ENCODE data around the gene ZNF772. TPM values are rescaled to one million over a fixed set of nuclear protein-coding genes. Genes with fewer than 3 reads are reported as not detected.
"Not testable (repeated sequence)": the region's sequence is repeated elsewhere in the genome, so short reads cannot be mapped to it uniquely, and the experiment has no call there.

ZNF772 gene
- total RNA-seq, 1 experiment from 2014 or later = 1.2 TPM

DNA sequence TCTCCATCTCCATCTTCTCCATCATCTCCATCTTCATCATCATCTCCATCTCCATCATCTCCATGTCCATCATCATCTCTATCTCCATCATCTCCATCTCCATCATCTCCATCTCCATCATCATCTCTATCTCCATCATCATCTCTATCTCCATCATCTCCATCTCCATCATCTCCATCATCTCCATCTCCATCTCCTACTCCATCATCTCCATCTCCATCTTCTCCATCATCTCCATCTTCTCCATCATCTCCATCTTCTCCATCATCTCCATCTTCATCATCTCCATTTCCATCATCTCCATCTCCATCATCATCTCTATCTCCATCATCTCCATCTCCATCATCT lies 21.9 kb upstream of the ZNF772 start:
- ChIA-PET POLR2A (interaction anchor here (0.6 to 1.0 kb wide), 2 partner anchors 12 to 513 kb away, joined by 3 to 11 read pairs; partner anchors contain the start of gene ZNF419), CTCF (interaction anchor here (0.6 kb wide), 1 partner anchor 509 kb away, joined by 3 read pairs; no protein-coding TSS in a partner anchor)
- peaks cover 35% of the 10 kb centered on the region for H3K9me3 Mint-ChIP-seq (ENCODE audit: unreplicated experiment)
- BruUV-seq (replicated peaks); DNase-seq; H3K36me3 ChIP-seq (ENCODE audit: control insufficient read depth, insufficient read depth, low read length); H3K27ac Mint-ChIP-seq (ENCODE audit: unreplicated experiment); H3K27me3 Mint-ChIP-seq (ENCODE audit: insufficient read depth, unreplicated experiment); H3K4me3 ChIP-seq (ENCODE audit: low read depth, low read length); H3K27me3 ChIP-seq (replicated peaks; ENCODE audit: control insufficient read depth, insufficient read depth, low read length); intact Hi-C loops (cut with micrococcal nuclease; ENCODE audit: unreplicated experiment); H3K4me1 ChIP-seq: not testable (repeated sequence)
- peak overlapping the region; percentile 38 for H3K4me3 Mint-ChIP-seq (ENCODE audit: unreplicated experiment)
- peaks cover 14% of the 10 kb centered on the region for H3K4me1 Mint-ChIP-seq (ENCODE audit: low read depth, unreplicated experiment)
- H3K9me3 ChIP-seq = peaks cover 11% of the 10 kb centered on the region
- H3K36me3 Mint-ChIP-seq (ENCODE audit: insufficient read depth, unreplicated experiment) = peaks cover 42% of the 10 kb centered on the region

DNA sequence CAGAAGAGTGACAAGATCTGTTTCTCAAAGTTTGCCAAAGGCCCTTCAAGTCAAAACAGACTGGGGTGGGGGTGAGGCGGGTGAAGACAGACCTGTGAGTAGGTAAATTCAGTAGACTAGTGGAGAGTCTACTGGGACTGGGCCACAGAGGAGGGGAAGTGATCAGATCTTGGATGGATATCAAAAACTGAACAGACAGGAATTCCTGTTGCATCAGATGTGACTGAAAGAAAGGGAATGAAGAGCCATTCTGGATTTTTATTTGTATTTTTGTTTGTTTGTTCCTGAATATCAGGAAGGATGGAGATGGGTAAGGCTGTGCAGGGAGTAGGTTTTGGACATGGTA lies 10.9 kb upstream of the ZNF772 start:
- intact Hi-C loops (cut with micrococcal nuclease; ENCODE audit: unreplicated experiment); H3K36me3 ChIP-seq (ENCODE audit: control insufficient read depth, insufficient read depth, low read length); DNase-seq; H3K4me1 ChIP-seq; H3K27me3 Mint-ChIP-seq (ENCODE audit: insufficient read depth, unreplicated experiment); H3K27me3 ChIP-seq (replicated peaks; ENCODE audit: control insufficient read depth, insufficient read depth, low read length); POLR2A ChIA-PET; CTCF ChIA-PET; H3K4me1 Mint-ChIP-seq (ENCODE audit: low read depth, unreplicated experiment): not testable (repeated sequence)
- Histone ChIP-seq H3K4me3 (ENCODE audit: low read depth, low read length) (peak overlapping the region; percentile 18), H3K9me3 (peaks cover 14% of the 10 kb centered on the region; the same call in 1 of the 2 replicates)
- H3K36me3 Mint-ChIP-seq (ENCODE audit: insufficient read depth, unreplicated experiment) = peaks cover 36% of the 10 kb centered on the region
- peak overlapping the region; percentile 62 for H3K27ac Mint-ChIP-seq (ENCODE audit: unreplicated experiment)
- peak overlapping the region; percentile 40 for H3K4me3 Mint-ChIP-seq (ENCODE audit: unreplicated experiment)
- BruUV-seq (replicated peaks) = TSS peak; percentile 56
- H3K9me3 Mint-ChIP-seq (ENCODE audit: unreplicated experiment) = peaks cover 30% of the 10 kb centered on the region

DNA sequence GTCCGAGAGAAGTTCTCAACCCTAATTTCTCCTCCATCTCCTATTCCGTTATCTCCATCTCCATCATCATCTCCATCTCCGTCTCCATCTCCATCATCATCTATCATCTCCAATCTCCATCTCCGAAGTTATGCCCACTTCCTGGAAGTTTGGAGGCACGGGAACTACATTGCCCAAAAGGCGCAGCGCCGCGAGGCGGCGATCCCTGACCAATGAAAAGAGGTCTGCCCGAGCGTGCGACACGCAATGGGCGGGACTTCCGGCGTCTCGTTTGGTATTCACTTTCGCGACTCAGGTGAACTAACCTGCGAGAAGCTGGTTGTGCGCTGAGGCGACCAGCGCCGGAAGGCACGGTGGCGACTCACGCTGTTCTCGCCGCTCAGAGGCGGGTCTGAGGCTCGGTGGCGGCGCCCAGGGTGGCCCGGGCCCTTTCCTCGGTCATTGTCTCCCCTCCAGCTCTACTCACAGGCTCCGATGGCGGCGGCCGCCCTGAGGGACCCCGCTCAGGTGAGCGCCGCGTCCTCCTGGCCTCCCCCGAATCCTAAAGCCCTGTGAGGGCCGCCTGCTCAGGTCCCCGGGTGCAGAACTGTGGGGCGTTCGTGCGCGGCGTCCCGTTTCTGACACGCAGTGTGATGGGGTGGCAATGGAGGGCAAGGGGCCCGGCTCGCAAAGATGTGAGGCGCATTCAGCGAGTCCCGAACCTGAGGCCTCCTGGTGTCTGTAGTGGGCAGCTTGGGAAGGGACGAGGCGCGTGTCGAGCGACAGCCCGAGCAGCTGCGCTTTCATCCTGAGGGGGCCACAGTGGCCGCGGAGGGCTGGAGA lies 10.3 kb upstream of the ZNF772 start, which contains the start of gene ZNF419:
Gene ZNF419 (plus strand): TSS at position 274 of the 822 bp plus-strand sequence. CDS start 201 bp downstream, at position 475.
- H3K9me3 ChIP-seq = peaks cover 14% of the 10 kb centered on the region; the same call in 1 of the 2 replicates
- H3K4me3 ChIP-seq (ENCODE audit: low read depth, low read length) = peak within 1 kb of the TSS; percentile 96
- H3K36me3 ChIP-seq (ENCODE audit: control insufficient read depth, insufficient read depth, low read length); H3K27me3 Mint-ChIP-seq (ENCODE audit: insufficient read depth, unreplicated experiment); H3K4me1 ChIP-seq; H3K4me1 Mint-ChIP-seq (ENCODE audit: low read depth, unreplicated experiment); H3K27me3 ChIP-seq (replicated peaks; ENCODE audit: control insufficient read depth, insufficient read depth, low read length); BruUV-seq (replicated peaks): not testable (repeated sequence)
- Mint-ChIP-seq H3K27ac (ENCODE audit: unreplicated experiment) (peak within 1 kb of the TSS; percentile 62), H3K36me3 (ENCODE audit: insufficient read depth, unreplicated experiment) (peaks cover 32% of the 10 kb centered on the region), H3K9me3 (ENCODE audit: unreplicated experiment) (peaks cover 30% of the 10 kb centered on the region), H3K4me3 (ENCODE audit: unreplicated experiment) (peak within 1 kb of the TSS; percentile 40)
- ChIA-PET CTCF (interaction anchor here (0.9 kb wide), 1 partner anchor 10 kb away, joined by 5 read pairs; the partner anchor contains the start of gene ZNF772), POLR2A (interaction anchor here (0.6 to 1.4 kb wide), 3 partner anchors 12 to 194 kb away, joined by 4 to 11 read pairs (median 6); partner anchors contain the start of genes ZNF551 and ZNF773)
- intact Hi-C loops (cut with micrococcal nuclease; ENCODE audit: unreplicated experiment) = loop anchor here (1.0 kb wide), 1 partner anchor 52 kb away; the partner anchor contains the start of gene ZNF749
- peak; percentile 96 for DNase-seq

DNA sequence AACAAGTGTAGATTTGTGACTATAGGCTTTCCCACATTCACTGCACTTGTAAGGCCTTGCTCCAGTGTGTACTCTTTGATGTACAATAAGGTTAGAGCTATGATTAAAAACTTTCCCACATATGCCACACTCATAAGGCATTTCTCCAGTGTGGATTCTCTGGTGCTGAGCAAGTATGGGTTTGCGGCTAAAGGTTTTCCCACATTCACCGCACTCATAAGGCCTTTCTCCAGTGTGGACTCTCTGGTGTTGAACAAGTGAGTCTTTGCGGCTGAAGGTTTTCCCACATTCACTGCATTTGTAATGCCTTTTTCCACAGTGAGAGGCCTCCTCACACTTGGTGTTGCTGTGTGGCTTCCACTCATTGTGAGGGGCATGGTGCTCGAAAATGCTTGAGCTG lies 3.7 kb downstream of the ZNF772 start:
- POLR2A ChIA-PET = no interaction called here
- CTCF ChIA-PET = no interaction called here
- no peak for DNase-seq

More for the DNA sequence above, 3.7 kb downstream of the ZNF772 start:
- H3K36me3 ChIP-seq (ENCODE audit: control insufficient read depth, insufficient read depth, low read length) = no peaks in the 10 kb centered on the region
- peaks cover 8% of the 10 kb centered on the region for H3K36me3 Mint-ChIP-seq (ENCODE audit: insufficient read depth, unreplicated experiment)
- H3K4me3 ChIP-seq (ENCODE audit: low read depth, low read length) = no peak overlapping the region
- TF ChIP-seq, protein P1, sequence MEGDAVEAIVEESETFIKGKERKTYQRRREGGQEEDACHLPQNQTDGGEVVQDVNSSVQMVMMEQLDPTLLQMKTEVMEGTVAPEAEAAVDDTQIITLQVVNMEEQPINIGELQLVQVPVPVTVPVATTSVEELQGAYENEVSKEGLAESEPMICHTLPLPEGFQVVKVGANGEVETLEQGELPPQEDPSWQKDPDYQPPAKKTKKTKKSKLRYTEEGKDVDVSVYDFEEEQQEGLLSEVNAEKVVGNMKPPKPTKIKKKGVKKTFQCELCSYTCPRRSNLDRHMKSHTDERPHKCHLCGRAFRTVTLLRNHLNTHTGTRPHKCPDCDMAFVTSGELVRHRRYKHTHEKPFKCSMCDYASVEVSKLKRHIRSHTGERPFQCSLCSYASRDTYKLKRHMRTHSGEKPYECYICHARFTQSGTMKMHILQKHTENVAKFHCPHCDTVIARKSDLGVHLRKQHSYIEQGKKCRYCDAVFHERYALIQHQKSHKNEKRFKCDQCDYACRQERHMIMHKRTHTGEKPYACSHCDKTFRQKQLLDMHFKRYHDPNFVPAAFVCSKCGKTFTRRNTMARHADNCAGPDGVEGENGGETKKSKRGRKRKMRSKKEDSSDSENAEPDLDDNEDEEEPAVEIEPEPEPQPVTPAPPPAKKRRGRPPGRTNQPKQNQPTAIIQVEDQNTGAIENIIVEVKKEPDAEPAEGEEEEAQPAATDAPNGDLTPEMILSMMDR (IDR thresholded peaks at IDR 0.05; ENCODE audit: insufficient read depth in 1 of 2, low read depth in 1 of 2, low read length in 1 of 2, severe bottlenecking in 1 of 2, unreplicated experiment in 1 of 2) = no peak
- H3K27me3 Mint-ChIP-seq (ENCODE audit: insufficient read depth, unreplicated experiment) = no peaks in the 10 kb centered on the region
- intact Hi-C loops (cut with micrococcal nuclease; ENCODE audit: unreplicated experiment) = no loop called here
- no peaks in the 10 kb centered on the region for H3K4me1 Mint-ChIP-seq (ENCODE audit: low read depth, unreplicated experiment)
- H3K9me3 Mint-ChIP-seq (ENCODE audit: unreplicated experiment) = peaks cover 63% of the 10 kb centered on the region
- no peak overlapping the region for H3K27ac Mint-ChIP-seq (ENCODE audit: unreplicated experiment)
- H3K4me1 ChIP-seq = no peaks in the 10 kb centered on the region
- H3K27me3 ChIP-seq (replicated peaks; ENCODE audit: control insufficient read depth, insufficient read depth, low read length) = no peaks in the 10 kb centered on the region
- no peak overlapping the region for H3K4me3 Mint-ChIP-seq (ENCODE audit: unreplicated experiment)
- BruUV-seq (replicated peaks) = no TSS peak
- peaks cover 33% of the 10 kb centered on the region for H3K9me3 ChIP-seq
